Activated CD4-positive, CD25-positive, alpha-beta regulatory T cell treated with anti-CD3 and anti-CD28 coated beads, Interleukin-2, amount 50 U/mL, for 16 hours (primary cell): Measurements from ENCODE around the gene SMYD1.
"Not testable (repeated sequence)": the region's sequence is repeated elsewhere in the genome, so short reads cannot be mapped to it uniquely, and the experiment has no call there.

Experiments used
- DNase-seq: peaks from one replicate; pipeline ENCODE4 v3.0.0-alpha.2; 2020; ENCODE audit warnings: low read depth, low spot score

Gene SMYD1

GRCh38 chr2:88067598-88067997 is at the start of gene SMYD1:
Gene SMYD1, plus strand, starts transcription at chr2:88067825. Its CDS starts 40 bp downstream, at chr2:88067865.
- no peak for DNase-seq

DNA sequence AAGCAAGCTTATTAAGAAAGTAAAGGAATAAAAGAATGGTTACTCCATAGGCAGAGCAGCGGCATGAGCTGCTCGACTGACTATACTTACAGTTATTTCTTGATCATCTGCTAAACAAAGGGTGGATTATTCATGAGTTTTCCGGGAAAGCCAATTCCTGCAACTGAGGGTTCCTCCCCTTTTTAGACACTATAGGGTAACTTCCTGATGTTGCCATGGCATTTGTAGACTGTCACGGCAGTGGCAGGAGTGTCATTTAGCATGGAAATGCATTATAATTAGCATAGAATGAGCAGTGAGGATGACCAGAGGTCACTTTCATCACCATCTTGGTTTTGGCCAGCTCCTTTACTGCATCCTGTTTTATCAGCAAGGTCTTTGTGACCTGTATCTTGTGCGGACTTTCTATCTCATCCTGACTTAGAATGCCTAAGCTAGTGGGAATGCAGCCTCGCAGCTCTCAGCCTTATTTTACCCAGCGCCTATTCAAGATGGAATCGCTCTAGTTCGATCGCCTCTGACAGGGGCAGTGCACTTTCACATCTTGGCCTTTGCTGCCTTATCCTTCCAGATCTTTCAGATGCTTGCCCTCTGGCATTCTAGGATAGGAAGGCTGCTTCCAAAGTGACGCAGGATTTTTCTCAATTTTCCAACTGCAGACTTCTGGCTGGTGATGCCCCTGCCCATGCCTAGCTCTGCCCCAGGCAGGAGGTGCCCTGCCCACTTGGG is 49.4 kb upstream of the SMYD1 start:
- not testable (repeated sequence) for DNase-seq

GRCh38 chr2:88018909-88019308 is 48.7 kb upstream of the SMYD1 start:
- no peak for DNase-seq

- no peak for DNase-seq
These were observed 47.6 kb upstream of the SMYD1 start for GRCh38 chr2:88019985-88020384.

- DNase-seq = no peak
These were observed 45.0 kb upstream of the SMYD1 start for GRCh38 chr2:88022669-88022921.

DNA sequence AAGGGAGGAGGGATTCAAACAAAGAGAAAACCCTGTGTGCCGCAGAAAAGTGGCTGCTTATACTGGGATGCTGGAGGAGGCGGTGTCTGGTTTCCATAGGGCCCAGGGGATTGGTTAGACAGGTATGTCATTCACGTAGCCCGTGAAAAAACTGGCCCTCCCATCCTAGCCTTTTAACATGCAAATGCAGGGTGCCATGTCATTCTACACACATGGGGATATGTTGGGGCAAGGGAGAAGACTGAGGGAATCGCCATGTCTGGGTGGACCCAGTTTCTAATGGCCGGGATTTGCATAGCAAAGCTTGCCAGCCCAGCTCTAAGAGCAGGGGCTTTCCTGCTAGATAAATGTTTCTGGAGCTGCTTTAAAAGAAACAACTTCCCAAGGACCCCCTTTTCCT is 43.1 kb upstream of the SMYD1 start:
- DNase-seq = no peak

- no peak for DNase-seq
These were observed 39.8 kb upstream of the SMYD1 start for GRCh38 chr2:88027697-88028389.

- no peak for DNase-seq
These were observed 38.7 kb upstream of the SMYD1 start for GRCh38 chr2:88028931-88029330.

DNA sequence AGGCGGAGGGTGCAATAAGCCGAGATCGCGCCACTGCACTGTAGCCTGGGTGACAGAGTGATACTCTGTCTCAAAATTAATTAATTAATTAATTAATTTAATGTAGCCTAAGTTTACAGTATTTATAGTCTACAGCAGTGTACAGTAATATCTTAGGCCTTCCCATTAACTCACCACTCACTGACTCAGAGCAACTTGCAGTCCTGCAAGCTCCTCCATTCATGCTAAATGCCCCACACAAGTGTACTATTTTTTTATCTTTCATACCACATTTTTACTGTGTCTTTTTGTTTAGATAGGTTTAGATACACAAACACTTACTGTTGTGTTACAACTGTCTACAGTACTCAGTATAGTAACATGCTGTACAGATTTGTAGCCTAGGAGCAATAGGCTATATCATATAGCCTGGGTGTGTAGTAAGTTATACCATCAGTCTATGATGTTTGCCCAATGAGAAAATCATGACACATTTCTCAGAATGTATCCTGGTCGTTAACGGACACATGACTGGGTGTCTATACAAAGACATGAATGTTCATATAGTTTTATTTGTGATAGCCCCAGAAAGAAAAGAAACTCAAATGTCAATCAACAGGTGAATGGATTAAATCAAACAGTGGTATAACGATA is 35.4 kb upstream of the SMYD1 start:
- DNase-seq = no peak

GRCh38 chr2:88036182-88036581 is 31.4 kb upstream of the SMYD1 start:
- DNase-seq = no peak

DNA sequence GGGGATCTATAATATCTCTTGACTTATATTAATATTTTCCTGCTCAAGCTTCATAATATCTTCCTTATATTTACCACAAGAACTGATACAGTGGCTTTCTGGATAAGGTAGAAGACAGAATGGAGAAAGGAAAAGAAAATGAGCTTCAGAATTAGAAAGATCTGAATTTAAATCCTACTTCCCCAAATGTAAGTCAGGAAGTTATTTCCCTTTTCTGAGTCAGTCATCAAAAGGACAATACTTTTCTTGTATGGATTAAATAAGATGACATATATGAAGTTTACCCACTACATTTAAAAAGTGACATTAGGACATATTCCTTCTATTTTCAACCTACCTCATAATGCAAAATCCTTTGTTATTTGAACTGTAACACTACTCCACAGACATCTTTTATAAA is 31.0 kb upstream of the SMYD1 start:
- DNase-seq = no peak

DNA sequence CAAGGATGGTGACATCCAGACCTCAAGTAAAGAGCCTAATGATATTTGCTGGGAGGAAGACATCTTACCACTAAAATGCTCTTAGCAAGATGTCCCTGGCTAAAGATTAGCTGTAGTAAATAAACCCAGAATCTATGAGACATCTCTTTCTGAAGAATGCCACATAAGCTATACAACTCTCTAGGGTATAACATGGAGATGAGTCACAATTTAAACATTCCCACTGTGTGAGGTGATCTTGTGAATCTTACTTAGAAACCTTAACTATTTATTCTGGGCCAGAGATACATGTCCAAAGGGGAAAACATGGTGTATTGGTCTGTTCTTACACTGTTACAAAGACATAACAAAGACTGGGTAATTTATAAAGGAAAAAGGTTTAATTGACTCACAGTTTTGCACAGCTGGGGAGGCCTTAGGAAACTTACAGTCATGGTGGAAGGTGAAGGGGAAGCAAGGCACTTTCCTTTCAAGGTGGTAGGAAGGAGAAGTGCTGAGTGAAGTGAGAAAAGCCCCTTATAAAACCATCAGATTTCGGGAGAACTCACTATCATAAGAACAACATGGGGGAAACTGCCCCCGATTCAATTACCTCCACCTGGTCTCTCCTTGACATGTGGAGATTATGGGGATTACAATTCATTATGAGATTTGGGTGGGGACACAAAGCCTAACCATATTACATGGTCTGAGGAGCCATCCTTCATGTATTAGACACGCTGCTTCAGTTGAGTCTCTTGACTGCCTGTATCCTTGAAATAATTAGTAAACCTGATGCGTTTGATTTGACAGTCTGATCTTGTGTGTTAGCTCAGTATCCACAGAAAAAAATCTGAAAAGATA is 29.1 kb upstream of the SMYD1 start:
- no peak for DNase-seq

GRCh38 chr2:88042476-88042875 is 25.1 kb upstream of the SMYD1 start:
- no peak for DNase-seq

GRCh38 chr2:88045561-88045960 is 22.1 kb upstream of the SMYD1 start:
- DNase-seq = not testable (repeated sequence)

DNA sequence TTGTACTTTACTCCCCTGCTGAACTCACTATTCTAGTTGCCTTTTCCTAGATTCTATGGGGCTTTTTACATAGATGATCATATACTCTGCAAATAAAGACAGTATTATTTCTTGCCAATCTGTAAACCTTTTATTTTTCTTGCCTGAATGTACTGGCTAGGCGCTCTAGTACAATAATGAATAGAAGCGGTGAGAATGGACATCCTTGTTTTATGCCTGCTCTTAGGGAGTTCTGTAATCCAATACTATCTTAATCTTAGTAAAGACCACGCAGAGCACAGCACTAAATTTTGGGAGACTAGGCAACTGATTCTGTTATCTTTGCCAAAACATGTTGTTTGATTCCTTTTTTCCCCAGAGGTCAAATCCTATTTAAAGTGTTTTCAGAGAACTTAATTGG is 19.1 kb upstream of the SMYD1 start:
- DNase-seq = no peak

DNA sequence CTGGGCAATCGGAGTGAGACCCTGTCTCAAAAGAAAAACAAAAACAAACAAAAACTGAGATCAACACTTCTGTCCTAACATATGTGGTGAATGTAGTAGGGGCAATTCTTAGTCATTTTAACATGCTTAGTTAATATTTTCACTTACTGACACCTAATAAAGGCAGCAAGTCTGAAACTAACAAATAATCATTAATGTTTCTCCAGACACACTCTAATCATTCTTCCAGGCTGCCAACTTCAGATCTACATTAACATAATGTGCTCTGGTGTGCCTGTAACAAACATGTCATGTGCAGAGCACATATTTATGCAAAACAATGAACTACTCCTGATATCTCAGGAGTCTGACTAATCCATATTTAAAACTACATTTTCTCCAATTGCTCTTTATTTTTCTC is 18.0 kb upstream of the SMYD1 start:
- no peak for DNase-seq

DNA sequence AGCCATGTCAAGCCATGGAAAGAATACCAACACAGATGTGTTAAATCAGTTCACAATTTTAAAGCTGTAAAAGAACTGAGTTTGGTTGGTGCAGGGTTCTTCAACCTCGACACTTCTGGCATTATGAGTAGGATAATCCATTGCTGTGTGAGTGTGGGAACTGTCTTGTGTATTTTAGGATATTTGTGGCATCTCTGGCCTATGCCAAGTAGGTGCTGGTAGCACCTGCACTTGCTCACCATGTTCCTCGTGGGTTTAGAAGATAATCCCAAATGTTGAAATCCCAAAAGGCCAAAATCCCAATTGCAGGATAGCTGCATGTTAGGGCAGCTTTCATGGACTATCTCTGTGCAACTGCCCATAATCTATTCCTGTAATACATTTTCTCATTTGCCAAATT is 15.8 kb upstream of the SMYD1 start:
- DNase-seq = no peak

DNA sequence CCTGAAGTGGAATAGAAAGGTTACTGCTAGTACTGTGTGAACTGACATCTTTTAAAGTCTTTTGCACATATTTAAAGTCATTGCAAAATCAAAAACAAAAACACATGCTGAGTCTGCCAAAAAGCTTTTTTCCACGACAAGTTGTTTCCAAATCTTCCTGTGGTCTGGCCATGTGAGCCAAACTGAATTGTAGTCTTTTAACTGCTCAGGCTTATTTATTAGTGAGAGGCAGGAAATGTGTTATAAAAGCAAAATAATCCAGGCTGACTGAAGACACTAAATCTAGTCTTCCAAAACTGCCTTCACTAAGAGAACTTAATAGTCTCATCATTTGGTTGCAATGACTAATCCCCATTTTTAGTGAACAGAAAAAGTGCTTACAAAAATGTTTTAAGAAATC is 14.3 kb upstream of the SMYD1 start:
- no peak for DNase-seq

GRCh38 chr2:88053934-88054781 is 13.5 kb upstream of the SMYD1 start:
- DNase-seq = no peak

GRCh38 chr2:88054782-88055370 is 12.7 kb upstream of the SMYD1 start:
- DNase-seq = no peak
